ENCODE results near the gene SNX30.

Gene SNX30

DNA sequence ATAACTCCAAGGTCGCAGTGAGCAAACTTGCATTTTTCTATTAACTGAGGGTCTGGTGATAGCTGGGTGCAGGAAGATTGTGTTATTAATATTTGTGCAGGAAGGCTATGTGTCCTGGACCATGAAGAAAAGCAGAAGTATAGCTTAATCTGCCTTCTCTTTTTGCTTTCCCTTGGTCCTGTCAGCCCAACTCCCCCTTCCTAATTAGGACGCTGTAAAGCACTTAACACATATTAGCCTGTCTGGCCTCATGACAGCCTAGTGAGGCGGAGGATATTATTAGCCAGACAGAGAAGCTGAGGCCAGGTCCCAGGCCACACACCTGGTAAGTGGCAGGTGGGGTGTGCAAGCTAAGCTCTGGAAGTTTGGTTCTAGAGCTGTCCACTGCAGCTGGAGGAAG is 110.6 kb downstream of the SNX30 start:
- no peak for DNase-seq

DNA sequence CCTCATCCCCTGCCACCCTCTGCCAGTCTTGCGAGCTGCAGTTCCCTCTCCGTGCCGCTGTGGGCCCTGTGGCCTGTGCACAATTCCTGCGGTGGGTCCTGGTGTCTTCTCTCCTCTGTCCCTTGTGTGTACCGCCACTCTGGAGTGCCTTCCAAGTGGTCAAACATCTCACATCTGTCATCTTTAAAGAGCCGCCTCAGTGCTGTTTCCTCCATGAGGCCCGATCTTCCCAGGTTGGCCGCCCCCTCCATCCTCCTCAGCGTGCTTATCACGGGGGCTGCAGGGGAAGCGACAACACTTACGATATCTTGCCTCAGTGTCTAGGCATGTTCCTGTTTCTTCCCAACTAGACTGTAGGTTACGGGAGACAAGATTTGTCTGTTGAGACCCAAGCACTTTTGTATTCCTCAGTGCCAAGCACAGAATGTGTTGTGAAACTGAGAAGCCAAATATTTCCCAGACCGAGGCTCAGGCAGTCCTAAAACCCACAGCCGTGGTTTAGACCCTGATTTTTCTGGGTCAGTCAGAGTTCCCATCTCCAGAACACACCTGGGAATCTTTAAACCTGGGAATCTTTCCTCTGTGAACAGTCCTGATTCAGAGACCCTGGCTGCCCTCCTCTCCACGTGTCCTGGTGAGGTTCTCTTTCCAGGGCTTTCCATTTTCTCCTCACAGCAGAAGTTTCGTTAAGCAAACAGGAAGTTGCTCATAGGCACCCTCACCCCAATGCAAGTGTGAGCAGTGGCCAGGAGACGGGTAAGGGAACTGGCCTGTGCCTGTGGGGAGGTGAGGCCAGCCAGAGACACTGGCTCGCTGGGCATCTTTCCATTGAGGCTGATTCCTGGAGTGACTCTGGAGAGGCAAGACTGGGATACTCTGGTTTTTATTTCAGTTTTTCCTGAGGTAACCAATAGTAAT is 111.3 kb downstream of the SNX30 start:
- no peak for DNase-seq

GRCh38 chr9:112863214-112863613 is 112.7 kb downstream of the SNX30 start:
- DNase-seq, result no peak

- DNase-seq, result no peak
These were observed 113.2 kb downstream of the SNX30 start for GRCh38 chr9:112863746-112864145.

- DNase-seq, result no peak
These were observed 113.8 kb downstream of the SNX30 start for GRCh38 chr9:112864403-112864802.

- no peak for DNase-seq
These were observed 114.4 kb downstream of the SNX30 start for GRCh38 chr9:112864982-112865381.

- DNase-seq, result no peak
These were observed 116.2 kb downstream of the SNX30 start for GRCh38 chr9:112866662-112867274.

GRCh38 chr9:112867275-112867991 is 116.9 kb downstream of the SNX30 start:
- DNase-seq, result no peak

GRCh38 chr9:112868461-112868860 is 117.9 kb downstream of the SNX30 start:
- DNase-seq, result no peak

GRCh38 chr9:112869041-112869529 is 118.5 kb downstream of the SNX30 start:
- DNase-seq, result no peak

- DNase-seq, result no peak
These were observed 119.4 kb downstream of the SNX30 start for GRCh38 chr9:112869917-112870316.

GRCh38 chr9:112870556-112870955 is 120.0 kb downstream of the SNX30 start:
- DNase-seq, result no peak

DNA sequence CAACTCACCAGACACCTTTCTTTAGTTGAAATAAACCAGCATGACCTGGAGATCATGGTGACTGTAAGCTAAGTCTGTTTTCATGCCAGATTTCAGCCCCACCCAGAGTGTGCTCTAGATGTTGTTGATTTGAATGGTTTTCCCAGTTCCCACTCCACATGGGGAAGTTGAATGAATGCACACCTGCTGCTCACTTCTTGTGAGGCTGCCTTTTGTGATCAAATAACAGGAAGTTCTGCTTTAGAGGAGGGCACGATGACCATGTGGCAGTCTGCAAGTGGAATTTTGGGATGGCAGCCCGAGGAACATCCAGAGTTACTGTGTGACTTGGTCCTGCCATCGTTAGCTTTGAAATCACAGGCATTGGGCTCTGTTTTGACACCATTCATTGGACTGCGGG is 121.5 kb downstream of the SNX30 start:
- no peak for DNase-seq

GRCh38 chr9:112873773-112874405 is 123.3 kb downstream of the SNX30 start:
- DNase-seq, result no peak

- no peak for DNase-seq
These were observed 128.2 kb downstream of the SNX30 start for GRCh38 chr9:112878752-112879151.

- no peak for DNase-seq
These were observed 130.1 kb downstream of the SNX30 start for GRCh38 chr9:112880650-112881049.

- DNase-seq, result no peak
These were observed 130.8 kb downstream of the SNX30 start for GRCh38 chr9:112881331-112881730.

DNA sequence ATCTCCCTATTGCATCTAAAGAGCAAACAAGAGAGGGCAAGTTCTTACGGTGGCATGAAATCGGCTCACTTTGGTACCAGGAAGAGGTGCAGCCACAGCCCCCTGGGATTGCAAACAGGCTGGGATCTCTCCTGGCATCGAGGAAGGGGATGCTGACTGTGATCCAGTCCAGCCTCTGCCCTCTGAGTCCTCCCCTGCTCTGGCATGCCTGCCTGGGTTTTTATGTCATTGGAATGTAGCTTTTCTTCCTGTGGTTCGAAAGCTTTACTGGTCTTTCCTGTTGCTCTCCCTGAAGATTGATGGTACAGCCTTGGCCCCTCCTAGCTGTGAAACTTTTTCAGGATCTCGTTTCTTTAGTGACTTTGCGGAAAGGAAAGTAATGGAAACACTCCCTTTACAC is 133.5 kb downstream of the SNX30 start:
- no peak for DNase-seq

- DNase-seq, result no peak
These were observed 134.2 kb downstream of the SNX30 start for GRCh38 chr9:112884721-112885120.

- DNase-seq, result no peak
These were observed 134.8 kb downstream of the SNX30 start for GRCh38 chr9:112885324-112885723.

DNA sequence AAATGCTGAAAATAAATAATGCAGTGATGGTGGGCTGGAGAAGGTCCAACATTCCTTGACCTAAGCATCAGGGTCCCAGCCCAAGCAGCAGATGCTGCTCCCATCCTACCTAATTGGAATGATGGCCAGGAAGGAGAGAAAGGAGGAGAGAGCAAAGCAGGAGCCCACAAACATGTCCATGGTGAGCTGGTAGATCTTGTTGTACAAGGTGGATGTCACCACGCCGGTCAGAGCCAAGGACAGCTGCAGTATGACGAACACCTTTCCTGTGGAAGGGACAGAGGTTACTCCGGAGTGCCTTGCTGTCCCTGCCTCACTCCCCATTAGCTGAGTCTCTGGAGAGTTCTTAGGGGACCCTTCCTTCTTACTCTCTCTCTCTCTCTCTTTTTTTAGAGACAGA is 135.8 kb downstream of the SNX30 start:
- DNase-seq, result no peak

DNA sequence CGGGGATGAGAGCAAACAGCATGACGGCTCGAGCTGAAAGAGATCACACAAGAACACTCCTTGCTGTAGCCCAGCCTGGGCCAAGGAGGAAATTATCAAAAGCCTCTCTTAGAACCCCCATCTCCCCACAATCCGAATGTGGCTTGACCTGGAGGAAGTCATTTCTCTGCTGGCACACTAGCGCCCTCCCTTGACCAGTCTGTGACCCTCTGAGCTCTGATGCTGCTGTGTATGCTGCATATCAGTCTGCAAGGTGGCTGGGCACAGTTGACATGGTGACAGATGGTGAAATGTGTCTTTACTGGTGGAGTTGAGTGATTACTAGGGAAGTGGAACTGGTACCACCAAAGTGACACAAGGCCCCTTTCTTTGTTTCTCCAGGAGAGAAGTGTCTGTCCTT is 136.8 kb downstream of the SNX30 start:
- no peak for DNase-seq
